ENCODE measurements around the gene SYNM.

GRCh38 chr15:99180086-99180963 lies 75.4 kb downstream of the SYNM start:
- TF ChIP-seq CTCF (IDR thresholded peaks at IDR 0.05; ENCODE audit: poor library complexity, severe bottlenecking) (no peak), POLR2AphosphoS5 (IDR thresholded peaks at IDR 0.05) (no peak), RAD21 (conservative IDR thresholded peaks at IDR 0.05) (no peak), TAF1 (IDR thresholded peaks at IDR 0.05; ENCODE audit: low read depth) (no peak), EZH2 (IDR thresholded peaks at IDR 0.05; ENCODE audit: borderline replicate concordance, insufficient read depth, low read length, poor library complexity, severe bottlenecking) (no peak), REST (IDR thresholded peaks at IDR 0.05; ENCODE audit: borderline replicate concordance) (no peak), EP300 (conservative IDR thresholded peaks at IDR 0.05; ENCODE audit: poor library complexity, severe bottlenecking) (no peak)
